Superior temporal gyrus (tissue), 1 donor: ENCODE results near the gene TMEM132D.

Experiments used
- DNase-seq: peaks from one replicate; pipeline ENCODE4 v3.0.0-alpha.2; 2016; ENCODE audit errors: extremely low spot score

The TMEM132D gene

GRCh38 chr12:129873111-129873832 is 30.6 kb downstream of the TMEM132D start:
- DNase-seq, result no peak

GRCh38 chr12:129871991-129872972 is 31.5 kb downstream of the TMEM132D start:
- DNase-seq, result no peak

GRCh38 chr12:129870796-129871195 is 33.0 kb downstream of the TMEM132D start:
- DNase-seq, result no peak

GRCh38 chr12:129870136-129870535 is 33.7 kb downstream of the TMEM132D start:
- no peak for DNase-seq

- DNase-seq, result no peak
These were observed 35.2 kb downstream of the TMEM132D start for GRCh38 chr12:129868575-129868974.

- no peak for DNase-seq
These were observed 39.9 kb downstream of the TMEM132D start for GRCh38 chr12:129863938-129864337.

- DNase-seq, result no peak
These were observed 41.2 kb downstream of the TMEM132D start for GRCh38 chr12:129862561-129863175.

GRCh38 chr12:129861951-129862350 is 41.9 kb downstream of the TMEM132D start:
- DNase-seq, result no peak

- DNase-seq, result peak; percentile 71
These were observed 49.2 kb downstream of the TMEM132D start for GRCh38 chr12:129854591-129854990.

- no peak for DNase-seq
These were observed 52.5 kb downstream of the TMEM132D start for GRCh38 chr12:129851296-129851695.

- no peak for DNase-seq
These were observed 54.9 kb downstream of the TMEM132D start for GRCh38 chr12:129848876-129849275.

- DNase-seq, result no peak
These were observed 56.8 kb downstream of the TMEM132D start for GRCh38 chr12:129847063-129847462.

GRCh38 chr12:129844662-129845220 is 59.1 kb downstream of the TMEM132D start:
- no peak for DNase-seq

GRCh38 chr12:129841251-129841650 is 62.6 kb downstream of the TMEM132D start:
- no peak for DNase-seq

GRCh38 chr12:129840145-129840884 is 63.5 kb downstream of the TMEM132D start:
- no peak for DNase-seq

GRCh38 chr12:129839679-129840078 is 64.1 kb downstream of the TMEM132D start:
- no peak for DNase-seq

- no peak for DNase-seq
These were observed 72.5 kb downstream of the TMEM132D start for GRCh38 chr12:129831294-129831693.

- no peak for DNase-seq
These were observed 73.0 kb downstream of the TMEM132D start for GRCh38 chr12:129830796-129831195.

- DNase-seq, result no peak
These were observed 75.9 kb downstream of the TMEM132D start for GRCh38 chr12:129827866-129828384.

- DNase-seq, result no peak
These were observed 76.5 kb downstream of the TMEM132D start for GRCh38 chr12:129827102-129827865.
